Effector CD4-positive, alpha-beta T cell (primary cell): ENCODE results near the gene ANGPTL2. TPM values are rescaled to one million over a fixed set of nuclear protein-coding genes. Genes with fewer than 3 reads are reported as not detected.
"Not testable (repeated sequence)": the region's sequence is repeated elsewhere in the genome, so short reads cannot be mapped to it uniquely, and the experiment has no call there.

Experiments
- DNase-seq: peaks from one replicate; pipeline ENCODE4 v3.0.0-alpha.2; 2020
- total RNA-seq: gene quantifications from one replicate; lab custom pipeline; 2026; lab: John Stamatoyannopoulos, UW

Gene ANGPTL2
- total RNA-seq: not detected

- DNase-seq: no peak
Measured at GRCh38 chr9:127122176-127123063, at the start of gene ANGPTL2. ANGPTL2 (minus strand) TSS chr9:127122635; CDS start chr9:127108731, 13,904 bp downstream.

GRCh38 chr9:127171348-127171747, 48.9 kb upstream of the ANGPTL2 start:
- not testable (repeated sequence) for DNase-seq

- no peak for DNase-seq
Measured at GRCh38 chr9:127170652-127171051, 48.2 kb upstream of the ANGPTL2 start.

GRCh38 chr9:127170103-127170502, 47.7 kb upstream of the ANGPTL2 start:
- no peak for DNase-seq

GRCh38 chr9:127169575-127169883, 47.1 kb upstream of the ANGPTL2 start:
- no peak for DNase-seq

GRCh38 chr9:127168756-127169574, 46.5 kb upstream of the ANGPTL2 start:
- DNase-seq: no peak

- no peak for DNase-seq
Measured at GRCh38 chr9:127167560-127168326, 45.3 kb upstream of the ANGPTL2 start.

- no peak for DNase-seq
Measured at GRCh38 chr9:127166651-127167524, 44.5 kb upstream of the ANGPTL2 start.

GRCh38 chr9:127166111-127166510, 43.7 kb upstream of the ANGPTL2 start:
- DNase-seq: no peak

- no peak for DNase-seq
Measured at GRCh38 chr9:127165116-127165515, 42.7 kb upstream of the ANGPTL2 start.

- no peak for DNase-seq
Measured at GRCh38 chr9:127163409-127163808, 41.0 kb upstream of the ANGPTL2 start.

GRCh38 chr9:127162864-127163365, 40.5 kb upstream of the ANGPTL2 start:
- DNase-seq: no peak

- DNase-seq: no peak
Measured at GRCh38 chr9:127162046-127162863, 39.8 kb upstream of the ANGPTL2 start.

GRCh38 chr9:127161081-127161624, 38.7 kb upstream of the ANGPTL2 start:
- DNase-seq: no peak

- DNase-seq: no peak
Measured at GRCh38 chr9:127159949-127160610, 37.6 kb upstream of the ANGPTL2 start.

- no peak for DNase-seq
Measured at GRCh38 chr9:127159325-127159801, 36.9 kb upstream of the ANGPTL2 start.

GRCh38 chr9:127158786-127159324, 36.4 kb upstream of the ANGPTL2 start:
- no peak for DNase-seq

- DNase-seq: no peak
Measured at GRCh38 chr9:127155314-127155960, 33.0 kb upstream of the ANGPTL2 start.
